ENCODE data around the gene TCAF2. TPM values are rescaled to one million over a fixed set of nuclear protein-coding genes. Genes with fewer than 3 reads are reported as not detected.

Gene TCAF2
- total RNA-seq, 1 donor from 2014 or later = 6.7 TPM

Other genes starting within 250 kb of the TCAF2 start
- 80.1 and 82.6 TPM in 2 replicates for gene ZYX, start 239.6 kb upstream of the TCAF2 start, total RNA-seq
- gene EPHA1, start 212.1 kb upstream of the TCAF2 start, total RNA-seq = not detected in 2 replicates
- gene TAS2R60, start 177.5 kb upstream of the TCAF2 start, total RNA-seq = not detected in 2 replicates
- gene TAS2R41, start 143.1 kb upstream of the TCAF2 start, total RNA-seq = not detected in 2 replicates
- gene CTAGE15, start 49.2 kb upstream of the TCAF2 start, total RNA-seq = 0.10 and 0.37 TPM in 2 replicates
- gene CTAGE6, start 136.7 kb downstream of the TCAF2 start, total RNA-seq = 0.08 and 0.21 TPM in 2 replicates